ENCODE results near the gene FIGNL2.

GRCh38 chr12:51779876-51780275 lies 68.6 kb downstream of the FIGNL2 start:
- TF ChIP-seq POLR2A (IDR thresholded peaks at IDR 0.05; ENCODE audit: extremely low read depth, insufficient read length) (no peak), CTCF (IDR thresholded peaks at IDR 0.05; ENCODE audit: low read depth, low read length) (no peak), MYC (IDR thresholded peaks at IDR 0.05; ENCODE audit: low read depth, low read length) (no peak)
